OCI-LY3 (cell line): ENCODE measurements around the gene PIP4K2C.

Experiments used
- EZH2phosphoT487 ChIP-seq: fragments of 200-600 bp; shearing (Covaris generic); IDR thresholded peaks from 2 replicates; pipeline ENCODE4 v1.6.1; 2018; ENCODE audit warnings: antibody characterized with exemption, mixed run types, low read depth
- TF ChIP-seq, protein P1 (sequence below): fragments of 200-600, 300-600 bp; sonication (generic); IDR thresholded peaks from 2 replicates; pipeline ENCODE4 v1.5.1; 2014; ENCODE audit warnings: antibody characterized with exemption, low read length, low read depth

DNA sequence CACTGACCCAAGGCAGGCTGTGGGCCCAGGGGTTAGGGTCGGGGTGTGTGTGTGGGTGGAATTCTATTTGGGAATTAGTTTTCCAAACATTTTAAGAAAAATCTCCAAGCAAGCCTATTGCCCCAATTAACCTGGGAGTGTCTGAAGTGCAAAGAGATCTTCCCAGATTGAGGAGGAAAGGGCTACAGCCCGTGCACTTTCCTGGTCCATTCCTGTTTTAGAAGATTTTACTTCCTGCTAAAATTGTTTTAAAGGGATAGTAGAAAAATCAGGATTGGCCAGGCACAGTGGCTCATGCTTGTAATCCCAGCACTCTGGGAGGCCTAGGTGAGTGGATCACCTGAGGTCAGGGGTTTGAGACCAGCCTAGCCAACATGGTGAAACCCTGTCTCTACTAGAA is 49.3 kb upstream of the PIP4K2C start:
- TF ChIP-seq, protein P1, sequence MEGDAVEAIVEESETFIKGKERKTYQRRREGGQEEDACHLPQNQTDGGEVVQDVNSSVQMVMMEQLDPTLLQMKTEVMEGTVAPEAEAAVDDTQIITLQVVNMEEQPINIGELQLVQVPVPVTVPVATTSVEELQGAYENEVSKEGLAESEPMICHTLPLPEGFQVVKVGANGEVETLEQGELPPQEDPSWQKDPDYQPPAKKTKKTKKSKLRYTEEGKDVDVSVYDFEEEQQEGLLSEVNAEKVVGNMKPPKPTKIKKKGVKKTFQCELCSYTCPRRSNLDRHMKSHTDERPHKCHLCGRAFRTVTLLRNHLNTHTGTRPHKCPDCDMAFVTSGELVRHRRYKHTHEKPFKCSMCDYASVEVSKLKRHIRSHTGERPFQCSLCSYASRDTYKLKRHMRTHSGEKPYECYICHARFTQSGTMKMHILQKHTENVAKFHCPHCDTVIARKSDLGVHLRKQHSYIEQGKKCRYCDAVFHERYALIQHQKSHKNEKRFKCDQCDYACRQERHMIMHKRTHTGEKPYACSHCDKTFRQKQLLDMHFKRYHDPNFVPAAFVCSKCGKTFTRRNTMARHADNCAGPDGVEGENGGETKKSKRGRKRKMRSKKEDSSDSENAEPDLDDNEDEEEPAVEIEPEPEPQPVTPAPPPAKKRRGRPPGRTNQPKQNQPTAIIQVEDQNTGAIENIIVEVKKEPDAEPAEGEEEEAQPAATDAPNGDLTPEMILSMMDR, result no peak
- no peak for TF ChIP-seq EZH2phosphoT487
